K562 (cell line): ENCODE results near the gene LRRC7.

ENCODE experiments used
- MECOM ChIP-seq: fragments of 250-450 bp; sonication (Bioruptor Pico); IDR thresholded peaks from 2 replicates; pipeline ENCODE4 v1.8.0; 2022; ENCODE audit warnings: inconsistent platforms
- SREBF2 ChIP-seq: sonication (generic); formaldehyde crosslinking; IDR thresholded peaks from 2 replicates; pipeline ENCODE4 v1.4.0; 2020; ENCODE audit warnings: mild to moderate bottlenecking, missing genetic modification reagents
- TF ChIP-seq, protein P1 (sequence below): fragments of 450-650 bp; IDR thresholded peaks from 2 replicates; pipeline ENCODE4 v1.6.1; 2018; ENCODE audit not compliant: partially characterized antibody

DNA sequence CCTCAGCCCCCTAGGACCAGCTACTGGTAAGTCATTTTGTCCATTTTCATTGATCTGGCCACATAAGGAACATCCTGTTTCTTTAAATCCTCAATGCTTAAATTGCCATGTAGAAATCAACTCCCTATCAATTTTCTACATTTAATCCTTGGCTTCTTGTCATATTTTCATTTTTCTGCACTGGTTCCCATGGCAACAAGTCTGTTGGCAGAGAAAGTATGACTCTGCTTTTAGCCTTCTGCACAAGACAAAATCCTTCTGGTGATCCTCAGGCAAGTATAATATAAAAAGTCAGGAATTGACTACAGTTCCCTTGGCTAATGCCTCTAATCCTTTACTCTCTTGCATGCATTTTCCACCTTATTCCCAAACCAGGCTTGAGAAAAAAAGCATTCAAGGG is 572.6 kb downstream of the LRRC7 start:
- TF ChIP-seq, protein P1, sequence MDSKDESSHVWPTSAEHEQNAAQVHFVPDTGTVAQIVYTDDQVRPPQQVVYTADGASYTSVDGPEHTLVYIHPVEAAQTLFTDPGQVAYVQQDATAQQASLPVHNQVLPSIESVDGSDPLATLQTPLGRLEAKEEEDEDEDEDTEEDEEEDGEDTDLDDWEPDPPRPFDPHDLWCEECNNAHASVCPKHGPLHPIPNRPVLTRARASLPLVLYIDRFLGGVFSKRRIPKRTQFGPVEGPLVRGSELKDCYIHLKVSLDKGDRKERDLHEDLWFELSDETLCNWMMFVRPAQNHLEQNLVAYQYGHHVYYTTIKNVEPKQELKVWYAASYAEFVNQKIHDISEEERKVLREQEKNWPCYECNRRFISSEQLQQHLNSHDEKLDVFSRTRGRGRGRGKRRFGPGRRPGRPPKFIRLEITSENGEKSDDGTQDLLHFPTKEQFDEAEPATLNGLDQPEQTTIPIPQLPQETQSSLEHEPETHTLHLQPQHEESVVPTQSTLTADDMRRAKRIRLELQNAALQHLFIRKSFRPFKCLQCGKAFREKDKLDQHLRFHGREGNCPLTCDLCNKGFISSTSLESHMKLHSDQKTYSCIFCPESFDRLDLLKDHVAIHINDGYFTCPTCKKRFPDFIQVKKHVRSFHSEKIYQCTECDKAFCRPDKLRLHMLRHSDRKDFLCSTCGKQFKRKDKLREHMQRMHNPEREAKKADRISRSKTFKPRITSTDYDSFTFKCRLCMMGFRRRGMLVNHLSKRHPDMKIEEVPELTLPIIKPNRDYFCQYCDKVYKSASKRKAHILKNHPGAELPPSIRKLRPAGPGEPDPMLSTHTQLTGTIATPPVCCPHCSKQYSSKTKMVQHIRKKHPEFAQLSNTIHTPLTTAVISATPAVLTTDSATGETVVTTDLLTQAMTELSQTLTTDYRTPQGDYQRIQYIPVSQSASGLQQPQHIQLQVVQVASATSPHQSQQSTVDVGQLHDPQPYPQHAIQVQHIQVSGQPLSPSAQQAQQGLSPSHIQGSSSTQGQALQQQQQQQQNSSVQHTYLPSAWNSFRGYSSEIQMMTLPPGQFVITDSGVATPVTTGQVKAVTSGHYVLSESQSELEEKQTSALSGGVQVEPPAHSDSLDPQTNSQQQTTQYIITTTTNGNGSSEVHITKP, result no peak
- TF ChIP-seq MECOM (CRISPR knock-in tag) (no peak), SREBF2 (CRISPR knock-in tag) (no peak)
